ENCODE results near the gene TRABD2B. TPM values are rescaled to one million over a fixed set of nuclear protein-coding genes. Genes with fewer than 3 reads are reported as not detected.

TRABD2B gene
- total and polyA plus RNA-seq, 2 donors = 0.09 to 0.75 TPM

DNA sequence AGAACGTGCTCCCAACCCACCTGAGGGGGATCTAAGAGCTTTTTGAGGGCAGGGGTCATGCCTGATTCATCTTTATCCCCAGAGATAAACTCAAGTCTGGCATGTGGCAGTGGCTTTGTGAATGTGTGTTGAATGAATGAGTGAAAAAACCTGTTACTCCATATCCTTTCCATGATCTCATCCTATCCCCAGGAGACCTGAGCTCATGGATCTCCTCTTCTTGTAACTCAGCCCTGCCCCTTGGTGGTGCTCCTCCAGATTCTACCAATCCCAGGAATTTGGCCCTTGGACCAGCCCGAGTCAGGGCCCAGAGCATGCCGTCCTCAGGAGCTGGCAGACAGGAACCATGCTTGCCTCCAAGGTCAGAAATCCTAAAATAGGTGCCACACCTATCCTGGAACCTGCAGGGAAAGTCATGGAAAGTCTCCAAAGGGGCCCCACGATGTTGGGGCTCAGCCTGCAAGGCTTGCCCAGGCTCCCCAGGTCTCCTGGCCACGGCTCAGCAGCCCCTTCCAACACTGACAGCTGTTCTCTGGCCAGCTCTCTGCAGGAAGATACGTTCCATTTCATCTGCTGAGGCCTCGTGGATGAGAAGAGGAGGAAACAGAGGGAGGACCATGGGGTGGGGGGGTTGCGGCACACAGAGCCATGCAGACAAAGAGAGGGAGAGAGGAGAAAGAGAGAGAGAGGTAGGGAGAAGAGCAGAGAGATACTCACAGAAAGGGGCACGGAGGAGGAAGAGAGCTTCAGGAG is 214.6 kb downstream of the TRABD2B start:
- Histone ChIP-seq H3K27me3 (ENCODE audit: control insufficient read depth in 2 of 2, insufficient read depth in 1 of 2, low read length in 1 of 2) (no peaks in the 10 kb centered on the region), H3K36me3 (ENCODE audit: control insufficient read depth in 2 of 2, insufficient read depth in 2 of 2, low read length in 1 of 2) (no peaks in the 10 kb centered on the region), H3K27ac (ENCODE audit: low read depth in 1 of 2, low read length in 1 of 2) (no peak overlapping the region), H3K4me1 (ENCODE audit: control insufficient read depth in 2 of 2, insufficient read depth in 2 of 2, low read length in 2 of 2) (no peaks in the 10 kb centered on the region), H3K4me3 (ENCODE audit: low read length in 2 of 2) (no peak overlapping the region), H3K9me3 (ENCODE audit: control insufficient read depth in 2 of 2, insufficient read depth in 1 of 2, low read length in 1 of 2) (no peaks in the 10 kb centered on the region)
- no peak for DNase-seq (ENCODE audit: low read depth in 6 of 9, low spot score in 9 of 9)
- 85% methylated on average over 9 of the region's 9 CpGs for WGBS

DNA sequence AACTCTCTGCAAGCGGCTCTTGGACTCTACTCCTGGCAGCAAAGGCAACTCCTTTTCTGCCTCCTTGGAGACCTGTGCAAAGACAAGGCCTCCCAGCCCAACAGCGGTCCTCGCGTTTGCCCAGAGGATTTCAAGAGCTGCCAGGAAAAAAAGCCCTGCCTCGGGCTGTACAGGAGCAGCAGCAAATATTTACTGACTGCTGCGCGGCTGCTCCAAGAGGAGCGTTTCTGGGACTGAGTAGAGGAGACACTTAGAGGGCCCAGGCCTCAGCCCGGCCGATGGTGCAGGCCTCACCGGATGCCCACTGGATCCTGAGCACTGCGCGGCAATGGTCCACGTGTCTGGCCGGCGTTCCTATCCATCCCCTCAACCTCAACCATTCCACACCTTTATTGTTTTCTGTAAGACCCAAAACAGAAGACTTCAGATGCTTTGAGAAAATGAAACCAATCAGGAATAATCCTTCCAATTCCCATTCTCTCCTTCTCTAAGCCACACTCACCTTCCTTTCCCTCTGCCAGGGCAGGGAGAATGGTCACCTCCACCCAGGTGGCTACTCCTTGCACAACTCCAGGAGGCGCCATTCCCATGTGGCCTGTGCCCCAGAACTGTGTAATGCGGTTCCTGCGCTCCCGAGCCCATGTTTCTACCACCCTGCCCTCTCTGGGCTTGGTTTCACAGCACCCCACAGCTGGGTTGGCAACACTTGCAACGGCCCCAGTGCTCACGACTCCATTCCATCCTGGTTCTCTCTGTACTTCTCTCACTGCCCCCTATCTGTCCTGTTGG is 215.8 kb downstream of the TRABD2B start:
- no peaks in the 10 kb centered on the region for H3K4me1 ChIP-seq (ENCODE audit: control insufficient read depth in 2 of 2, insufficient read depth in 2 of 2, low read length in 2 of 2)

DNA sequence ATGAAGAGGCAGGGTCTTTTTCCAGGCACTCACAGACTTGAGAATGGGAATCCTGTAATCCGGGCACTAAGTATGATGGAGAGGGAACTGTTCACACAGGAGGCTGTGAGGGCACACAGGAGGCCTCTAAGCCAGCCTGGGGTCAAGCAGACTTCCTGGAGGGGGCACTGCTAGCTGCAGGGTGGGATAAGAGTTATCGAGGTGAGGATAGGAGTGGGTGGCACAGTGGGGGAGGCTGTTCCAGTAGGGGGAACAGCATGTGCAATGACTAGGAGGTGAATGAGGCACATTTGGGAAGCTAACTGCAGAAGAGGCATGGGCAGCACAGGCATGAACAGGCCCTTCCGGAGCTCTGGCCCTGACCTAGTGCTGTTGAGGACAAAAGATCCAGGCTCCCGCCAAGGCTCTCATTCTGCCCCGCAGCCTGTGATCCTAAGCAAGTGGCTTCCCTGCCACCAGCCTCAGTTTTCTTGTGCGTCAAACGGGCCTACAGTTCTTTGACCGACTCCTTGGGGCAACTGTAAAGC is 216.7 kb downstream of the TRABD2B start:
- DNase-seq (ENCODE audit: low read depth in 6 of 9, low spot score in 9 of 9) = no peak
- H3K4me3 ChIP-seq (ENCODE audit: low read length in 2 of 2) = no peak overlapping the region
- H3K9me3 ChIP-seq (ENCODE audit: control insufficient read depth in 2 of 2, insufficient read depth in 1 of 2, low read length in 1 of 2) = no peaks in the 10 kb centered on the region
- no peaks in the 10 kb centered on the region for H3K27me3 ChIP-seq (ENCODE audit: control insufficient read depth in 2 of 2, insufficient read depth in 1 of 2, low read length in 1 of 2)
- WGBS = 93% methylated on average over 8 of the region's 8 CpGs
- H3K27ac ChIP-seq (ENCODE audit: low read depth in 1 of 2, low read length in 1 of 2) = no peak overlapping the region
- no peaks in the 10 kb centered on the region for H3K36me3 ChIP-seq (ENCODE audit: control insufficient read depth in 2 of 2, insufficient read depth in 2 of 2, low read length in 1 of 2)
- no peaks in the 10 kb centered on the region for H3K4me1 ChIP-seq (ENCODE audit: control insufficient read depth in 2 of 2, insufficient read depth in 2 of 2, low read length in 2 of 2)

More for the DNA sequence above, 215.8 kb downstream of the TRABD2B start:
- Histone ChIP-seq H3K27me3 (ENCODE audit: control insufficient read depth in 2 of 2, insufficient read depth in 1 of 2, low read length in 1 of 2) (no peaks in the 10 kb centered on the region), H3K4me3 (ENCODE audit: low read length in 2 of 2) (no peak overlapping the region), H3K27ac (ENCODE audit: low read depth in 1 of 2, low read length in 1 of 2) (no peak overlapping the region), H3K9me3 (ENCODE audit: control insufficient read depth in 2 of 2, insufficient read depth in 1 of 2, low read length in 1 of 2) (no peaks in the 10 kb centered on the region), H3K36me3 (ENCODE audit: control insufficient read depth in 2 of 2, insufficient read depth in 2 of 2, low read length in 1 of 2) (no peaks in the 10 kb centered on the region)
- WGBS = 99% methylated on average over 22 of the region's 22 CpGs
- DNase-seq (ENCODE audit: low read depth in 6 of 9, low spot score in 9 of 9) = no peak

DNA sequence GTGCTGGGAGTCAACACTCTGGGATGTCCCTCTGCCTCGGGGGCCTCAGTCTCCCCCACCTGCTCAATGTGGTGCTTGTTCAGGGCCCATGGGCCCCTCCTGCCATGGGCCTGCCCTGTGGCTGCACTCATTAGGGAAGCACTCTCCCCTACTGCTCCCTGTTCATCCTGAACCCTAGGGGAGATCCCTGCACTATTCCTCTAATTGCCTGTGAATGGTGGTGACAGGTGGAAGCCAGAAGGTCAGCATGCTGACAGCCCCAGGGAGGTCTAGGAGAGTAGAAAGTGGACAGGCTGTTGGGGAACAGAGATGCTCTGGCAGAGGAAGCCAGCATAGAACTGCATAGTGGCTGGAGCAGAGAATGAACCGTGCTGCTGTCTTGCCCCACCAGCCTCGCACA is 217.6 kb downstream of the TRABD2B start:
- no peak overlapping the region for H3K4me3 ChIP-seq (ENCODE audit: low read length in 2 of 2)
- WGBS = 95% methylated on average over 3 of the region's 3 CpGs

DNA sequence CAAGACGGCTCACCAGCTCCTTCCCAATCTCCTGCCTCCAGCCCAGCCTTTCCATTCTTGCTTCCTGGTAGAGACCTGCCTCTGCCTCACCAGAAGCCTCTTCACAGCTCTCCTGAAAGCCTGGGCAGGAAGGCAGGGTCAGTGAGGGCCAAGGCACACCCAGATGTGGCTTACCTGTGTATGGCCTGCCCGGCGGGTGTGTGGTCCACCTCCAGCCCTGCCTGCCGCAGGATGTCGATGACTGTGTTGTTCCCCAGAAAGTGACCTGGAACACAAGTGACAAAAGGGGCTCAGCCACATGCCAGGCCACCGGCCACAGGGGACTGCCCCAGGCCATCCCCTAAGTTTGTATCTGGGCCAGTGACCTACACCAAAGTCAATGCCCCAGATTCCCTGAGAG is 218.9 kb downstream of the TRABD2B start:
- H3K27ac ChIP-seq (ENCODE audit: low read depth in 1 of 2, low read length in 1 of 2) = no peak overlapping the region
- 96% methylated on average over 6 of the region's 6 CpGs for WGBS
- H3K9me3 ChIP-seq (ENCODE audit: control insufficient read depth in 2 of 2, insufficient read depth in 1 of 2, low read length in 1 of 2) = no peaks in the 10 kb centered on the region
- H3K36me3 ChIP-seq (ENCODE audit: control insufficient read depth in 2 of 2, insufficient read depth in 2 of 2, low read length in 1 of 2) = no peaks in the 10 kb centered on the region
- no peaks in the 10 kb centered on the region for H3K4me1 ChIP-seq (ENCODE audit: control insufficient read depth in 2 of 2, insufficient read depth in 2 of 2, low read length in 2 of 2)
- H3K27me3 ChIP-seq (ENCODE audit: control insufficient read depth in 2 of 2, insufficient read depth in 1 of 2, low read length in 1 of 2) = peaks cover 0 to 2% of the 10 kb centered on the region in 2 donors
- DNase-seq (ENCODE audit: low read depth in 6 of 9, low spot score in 9 of 9) = no peak
- no peak overlapping the region for H3K4me3 ChIP-seq (ENCODE audit: low read length in 2 of 2)

More for the DNA sequence above, 217.6 kb downstream of the TRABD2B start:
- H3K27ac ChIP-seq (ENCODE audit: low read depth in 1 of 2, low read length in 1 of 2) = no peak overlapping the region
- peaks cover 0 to 2% of the 10 kb centered on the region in 2 donors for H3K27me3 ChIP-seq (ENCODE audit: control insufficient read depth in 2 of 2, insufficient read depth in 1 of 2, low read length in 1 of 2)
- no peak for DNase-seq (ENCODE audit: low read depth in 6 of 9, low spot score in 9 of 9)
- H3K36me3 ChIP-seq (ENCODE audit: control insufficient read depth in 2 of 2, insufficient read depth in 2 of 2, low read length in 1 of 2) = no peaks in the 10 kb centered on the region
- H3K9me3 ChIP-seq (ENCODE audit: control insufficient read depth in 2 of 2, insufficient read depth in 1 of 2, low read length in 1 of 2) = no peaks in the 10 kb centered on the region
- no peaks in the 10 kb centered on the region for H3K4me1 ChIP-seq (ENCODE audit: control insufficient read depth in 2 of 2, insufficient read depth in 2 of 2, low read length in 2 of 2)

DNA sequence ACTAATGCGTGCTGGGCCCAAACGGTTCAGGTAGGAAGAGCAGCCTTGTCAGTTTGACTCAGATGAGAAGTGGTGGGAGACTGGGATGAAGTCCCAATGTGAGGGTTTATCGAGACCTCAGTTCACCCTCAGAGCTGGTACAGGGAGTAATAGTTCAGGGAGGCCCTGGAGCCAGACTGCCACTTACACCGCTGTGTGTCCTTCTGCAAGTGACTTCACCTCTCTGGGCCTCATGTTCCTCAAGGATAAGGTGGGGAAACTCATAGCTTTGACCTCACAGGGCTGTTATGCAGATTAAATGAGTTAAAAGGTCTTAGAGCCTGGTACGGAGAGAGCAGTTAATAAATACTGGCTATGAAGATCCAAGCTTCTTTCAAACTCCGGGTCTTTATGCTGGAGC is 219.9 kb downstream of the TRABD2B start:
- WGBS = 96% methylated on average over 6 of the region's 6 CpGs
- Histone ChIP-seq H3K9me3 (ENCODE audit: control insufficient read depth in 2 of 2, insufficient read depth in 1 of 2, low read length in 1 of 2) (no peaks in the 10 kb centered on the region), H3K4me3 (ENCODE audit: low read length in 2 of 2) (no peak overlapping the region), H3K4me1 (ENCODE audit: control insufficient read depth in 2 of 2, insufficient read depth in 2 of 2, low read length in 2 of 2) (no peaks in the 10 kb centered on the region), H3K27me3 (ENCODE audit: control insufficient read depth in 2 of 2, insufficient read depth in 1 of 2, low read length in 1 of 2) (peaks cover 0 to 2% of the 10 kb centered on the region in 2 donors), H3K36me3 (ENCODE audit: control insufficient read depth in 2 of 2, insufficient read depth in 2 of 2, low read length in 1 of 2) (no peaks in the 10 kb centered on the region), H3K27ac (ENCODE audit: low read depth in 1 of 2, low read length in 1 of 2) (no peak overlapping the region)
- DNase-seq (ENCODE audit: low read depth in 6 of 9, low spot score in 9 of 9) = no peak

DNA sequence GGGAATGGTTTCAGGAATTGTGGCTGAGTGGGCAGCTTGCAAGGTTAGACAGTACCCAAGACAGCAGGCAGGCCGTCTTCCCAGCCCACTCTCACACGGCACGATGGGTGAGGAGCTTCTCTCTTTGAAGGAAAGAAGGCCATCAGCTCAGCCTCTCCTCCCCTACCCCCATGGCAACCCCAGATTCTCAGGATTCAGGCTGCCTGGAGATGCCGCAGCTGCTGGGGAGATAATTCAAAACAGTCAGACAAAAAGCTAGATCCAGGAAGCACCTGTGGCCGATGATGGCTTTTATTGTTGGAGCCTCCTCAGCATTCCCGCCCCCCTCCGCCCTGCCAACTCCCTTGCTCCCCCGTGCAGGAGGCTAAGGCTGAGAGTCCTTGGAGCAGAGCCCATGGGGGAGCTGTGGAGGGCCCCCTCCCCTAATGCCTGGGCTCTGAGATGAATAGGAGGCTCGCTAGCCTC is 220.5 kb downstream of the TRABD2B start:
- DNase-seq (ENCODE audit: low read depth in 6 of 9, low spot score in 9 of 9) = no peak
- no peaks in the 10 kb centered on the region for H3K4me1 ChIP-seq (ENCODE audit: control insufficient read depth in 2 of 2, insufficient read depth in 2 of 2, low read length in 2 of 2)
- 84% methylated on average over 9 of the region's 9 CpGs for WGBS

DNA sequence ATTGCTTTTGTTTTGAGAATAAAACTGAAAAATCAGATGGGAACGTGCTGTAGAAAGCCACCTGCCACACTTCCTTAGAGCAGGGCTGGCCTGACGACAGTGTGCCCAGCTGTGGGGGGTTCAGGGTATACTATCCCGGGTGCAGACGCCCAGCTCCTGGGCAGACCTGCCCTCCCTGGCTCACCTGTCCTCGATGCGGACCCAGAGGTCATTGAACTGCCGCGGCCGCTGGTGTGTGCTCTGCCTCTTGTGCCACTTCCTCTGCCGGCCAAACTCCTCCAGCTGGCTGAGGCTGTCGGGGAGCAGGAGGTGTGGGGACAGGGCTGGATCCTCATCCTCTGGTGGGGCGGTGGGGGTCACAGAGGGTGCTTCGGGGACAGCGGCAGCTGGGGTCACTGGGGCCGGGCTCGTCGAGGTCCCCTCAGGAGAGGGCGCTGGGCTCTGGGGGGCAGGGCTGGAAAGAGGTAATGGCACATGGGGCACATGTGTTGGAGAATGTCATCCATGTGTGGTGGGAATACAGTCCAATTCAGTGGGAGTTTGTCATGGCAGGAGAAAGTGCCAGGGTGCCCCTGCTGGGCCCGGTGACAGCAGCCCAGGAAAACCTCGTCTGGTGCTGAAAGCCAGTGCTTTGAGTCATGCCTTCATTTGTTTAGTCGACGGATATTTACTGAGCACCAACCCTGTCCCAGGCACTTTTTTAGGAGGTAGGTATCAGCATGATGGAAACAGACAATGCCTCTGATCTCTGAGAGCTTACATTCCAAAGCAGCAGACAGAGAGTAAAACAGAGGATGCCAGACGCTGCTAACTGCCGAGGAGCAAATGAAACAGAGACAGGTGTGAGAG is 222.0 kb downstream of the TRABD2B start:
- no peak overlapping the region for H3K4me3 ChIP-seq (ENCODE audit: low read length in 2 of 2)
- no peaks in the 10 kb centered on the region for H3K9me3 ChIP-seq (ENCODE audit: control insufficient read depth in 2 of 2, insufficient read depth in 1 of 2, low read length in 1 of 2)
- 92% methylated on average over 24 of the region's 24 CpGs for WGBS
- peaks cover 0 to 2% of the 10 kb centered on the region in 2 donors for H3K27me3 ChIP-seq (ENCODE audit: control insufficient read depth in 2 of 2, insufficient read depth in 1 of 2, low read length in 1 of 2)
- no peaks in the 10 kb centered on the region for H3K36me3 ChIP-seq (ENCODE audit: control insufficient read depth in 2 of 2, insufficient read depth in 2 of 2, low read length in 1 of 2)
- no peaks in the 10 kb centered on the region for H3K4me1 ChIP-seq (ENCODE audit: control insufficient read depth in 2 of 2, insufficient read depth in 2 of 2, low read length in 2 of 2)
- no peak overlapping the region for H3K27ac ChIP-seq (ENCODE audit: low read depth in 1 of 2, low read length in 1 of 2)
- no peak for DNase-seq (ENCODE audit: low read depth in 6 of 9, low spot score in 9 of 9)

More for the DNA sequence above, 220.5 kb downstream of the TRABD2B start:
- Histone ChIP-seq H3K4me3 (ENCODE audit: low read length in 2 of 2) (no peak overlapping the region), H3K27me3 (ENCODE audit: control insufficient read depth in 2 of 2, insufficient read depth in 1 of 2, low read length in 1 of 2) (peaks cover 0 to 2% of the 10 kb centered on the region in 2 donors), H3K27ac (ENCODE audit: low read depth in 1 of 2, low read length in 1 of 2) (no peak overlapping the region), H3K9me3 (ENCODE audit: control insufficient read depth in 2 of 2, insufficient read depth in 1 of 2, low read length in 1 of 2) (no peaks in the 10 kb centered on the region), H3K36me3 (ENCODE audit: control insufficient read depth in 2 of 2, insufficient read depth in 2 of 2, low read length in 1 of 2) (no peaks in the 10 kb centered on the region)
